A549 (cell line): ENCODE results near the gene OPN5. TPM values are rescaled to one million over a fixed set of nuclear protein-coding genes. Genes with fewer than 3 reads are reported as not detected.

ENCODE experiments used
- ATAC-seq, 2 experiments: fragments of 200-7000 bp in 1 of 2; fragments of >200 bp in 1 of 2; cut with Nextera tagmentation in 1 of 2; cut with Tn5 transposase in 1 of 2; 3 replicates each; pipeline versions ENCODE4 v1.8.0 to v1.9.1; 2018 to 2020; ENCODE audit warnings: mild to moderate bottlenecking in 1 of 2, moderate library complexity in 1 of 2
- CTCF ChIA-PET: fragments of 300-600 bp; sonication (Branson Sonifier 250); formaldehyde crosslinking; extraction: SDS; loops from one replicate; lab custom pipeline; 2021; ENCODE audit warnings: antibody characterized with exemption, inconsistent platforms; lab: Yijun Ruan, JAX
- POLR2A ChIA-PET: fragments of 350-600 bp; formaldehyde crosslinking; extraction: SDS; loops from one replicate; lab custom pipeline; 2021; ENCODE audit warnings: antibody characterized with exemption, inconsistent platforms; lab: Yijun Ruan, JAX
- DNase-seq, 2 experiments: peaks; one replicate each; pipeline versions ENCODE4 v3.0.0 to v3.0.0-alpha.2; 2011 to 2016; ENCODE audit warnings: low read depth in 1 of 2, low spot score in 1 of 2
- FAIRE-seq: peaks from 2 replicates; lab custom pipeline; 2011; peaks lifted over from hg19 to GRCh38; lab: Jason Lieb, UNC
- H3K27ac ChIP-seq, 2 experiments: fragments of >200 bp; sonication (Bioruptor Twin); formaldehyde crosslinking; 3 replicates each; pipeline ENCODE4 v1.5.1; 2016 to 2017
- H3K4me1 ChIP-seq: fragments of >200 bp; sonication (Bioruptor Twin); formaldehyde crosslinking; 3 replicates; pipeline ENCODE4 v1.6.1; 2016
- H3K4me2 ChIP-seq: fragments of >200 bp; sonication (Bioruptor Twin); formaldehyde crosslinking; 3 replicates; pipeline ENCODE4 v1.6.1; 2016
- H3K4me3 ChIP-seq: fragments of >200 bp; sonication (Bioruptor Twin); formaldehyde crosslinking; 3 replicates; pipeline ENCODE4 v1.5.1; 2016
- H3K9me3 ChIP-seq: fragments of >200 bp; sonication (Bioruptor Twin); formaldehyde crosslinking; 3 replicates; pipeline ENCODE4 v1.6.1; 2016
- BCL3 ChIP-seq: fragments of >200 bp; sonication (Bioruptor Twin); formaldehyde crosslinking; IDR thresholded peaks from 3 replicates; pipeline ENCODE4 v1.6.1; 2016
- CHD4 ChIP-seq: fragments of 200-600 bp; sonication (generic); IDR thresholded peaks from 2 replicates; pipeline ENCODE4 v1.6.1; 2016; ENCODE audit warnings: antibody characterized with exemption, mild to moderate bottlenecking, borderline replicate concordance
- ELK1 ChIP-seq: fragments of 150-350 bp; IDR thresholded peaks from 2 replicates; pipeline ENCODE4 v1.6.1; 2014; ENCODE audit warnings: low read depth, mild to moderate bottlenecking, low read length
- ESRRA ChIP-seq: fragments of 150-350 bp; IDR thresholded peaks from 2 replicates; pipeline ENCODE4 v1.6.1; 2014; ENCODE audit warnings: mild to moderate bottlenecking, low read length, borderline replicate concordance
- FOSB ChIP-seq: fragments of 250-450 bp; sonication (Bioruptor Pico); IDR thresholded peaks from 2 replicates; pipeline ENCODE4 v1.5.0; 2020; ENCODE audit warnings: mild to moderate bottlenecking, moderate library complexity
- FOSL2 ChIP-seq, 2 experiments: fragments of 450-650 bp in 1 of 2; fragments of >200 bp in 1 of 2; sonication (Bioruptor Twin) in 1 of 2; formaldehyde crosslinking; IDR thresholded peaks; 2 replicates each; pipeline versions ENCODE4 v1.5.0 to v1.6.1; 2016 to 2020; ENCODE audit warnings: mild to moderate bottlenecking in 1 of 2, moderate library complexity in 1 of 2
- FOXS1 ChIP-seq: fragments of 250-450 bp; sonication (Bioruptor Pico); IDR thresholded peaks from 2 replicates; pipeline ENCODE4 v1.5.0; 2020; ENCODE audit warnings: mild to moderate bottlenecking, moderate library complexity
- HEYL ChIP-seq: fragments of 250-450 bp; sonication (Bioruptor Pico); IDR thresholded peaks from 2 replicates; pipeline ENCODE4 v1.8.0; 2021; ENCODE audit warnings: mild to moderate bottlenecking, moderate library complexity
- HMGXB4 ChIP-seq: fragments of 250-450 bp; sonication (Bioruptor Pico); IDR thresholded peaks from 2 replicates; pipeline ENCODE4 v1.5.0; 2021; ENCODE audit warnings: mild to moderate bottlenecking, moderate library complexity, borderline replicate concordance
- HOXA7 ChIP-seq: fragments of 250-450 bp; sonication (Bioruptor Pico); IDR thresholded peaks from 2 replicates; pipeline ENCODE4 v1.5.0; 2020; ENCODE audit warnings: mild to moderate bottlenecking, moderate library complexity
- HOXB13 ChIP-seq: fragments of 250-450 bp; sonication (Bioruptor Pico); IDR thresholded peaks from 2 replicates; pipeline ENCODE4 v1.5.0; 2020; ENCODE audit warnings: low read depth, mild to moderate bottlenecking, moderate library complexity
- JUNB ChIP-seq: fragments of >200 bp; sonication (Bioruptor Twin); formaldehyde crosslinking; IDR thresholded peaks from 2 replicates; pipeline ENCODE4 v1.6.1; 2016
- MAZ ChIP-seq: fragments of 150-350 bp; IDR thresholded peaks from 2 replicates; pipeline ENCODE4 v1.6.1; 2014; ENCODE audit warnings: antibody characterized with exemption, low read depth, low read length, borderline replicate concordance
- MYC ChIP-seq: IDR thresholded peaks from 2 replicates; pipeline ENCODE4 v1.6.1; 2012; ENCODE audit warnings: mild to moderate bottlenecking, inconsistent platforms, low read length, improper control_type of control experiment, borderline replicate concordance
- RAD21 ChIP-seq, 2 experiments: fragments of >200 bp in 1 of 2; sonication (Bioruptor Twin) in 1 of 2; formaldehyde crosslinking in 1 of 2; IDR thresholded peaks in 1 of 2; conservative IDR thresholded peaks in 1 of 2; 2 replicates in 1 of 2; 3 replicates in 1 of 2; pipeline ENCODE4 v1.6.1; 2012 to 2018; ENCODE audit warnings: inconsistent platforms in 1 of 2
- RARB ChIP-seq: fragments of 250-450 bp; sonication (Bioruptor Pico); IDR thresholded peaks from 2 replicates; pipeline ENCODE4 v1.8.0; 2021; ENCODE audit warnings: mild to moderate bottlenecking, moderate library complexity
- REST ChIP-seq: fragments of 200-600 bp; sonication (generic); IDR thresholded peaks from 2 replicates; pipeline ENCODE4 v1.6.1; 2016; ENCODE audit warnings: antibody characterized with exemption, mild to moderate bottlenecking, moderate library complexity
- RFX5 ChIP-seq: fragments of 450-650 bp; IDR thresholded peaks from 2 replicates; pipeline ENCODE4 v1.7.1; 2014; ENCODE audit warnings: antibody characterized with exemption, mild to moderate bottlenecking, moderate library complexity
- TFCP2L1 ChIP-seq: fragments of 250-450 bp; sonication (Bioruptor Pico); IDR thresholded peaks from 2 replicates; pipeline ENCODE4 v1.5.0; 2021; ENCODE audit warnings: mild to moderate bottlenecking
- TP53 ChIP-seq: fragments of 250-450 bp; sonication (Bioruptor Pico); IDR thresholded peaks from 2 replicates; pipeline ENCODE4 v1.5.0; 2021; ENCODE audit warnings: mild to moderate bottlenecking, moderate library complexity
- WGBS: methylation state at CpG from one replicate; pipeline ENCODE4 v1.1.6; 2017; ENCODE audit errors: missing lambda C conversion rate; 5-methylcytosine and 5-hydroxymethylcytosine counted together
- polyA plus RNA-seq, 4 experiments: library from polyadenylated mRNA; depleted of rRNA in 3 of 4; stranded (reverse); fragments of >200 nt; fragmentation: RNase III in 1 of 4; extraction: RNeasy Plus Mini Kit Qiagen cat#74134 plus additional on column Dnase treatment in 1 of 4; gene quantifications; 2 replicates in 3 of 4; 3 replicates in 1 of 4; pipeline ENCODE4 v1.2.3, GENCODE V29; 2011 to 2017

Gene OPN5
- polyA plus RNA-seq, 2 of the 4 experiments (the other 2 are of a cell fraction): not detected

- CTCF ChIA-PET: no interaction called here
- Histone ChIP-seq H3K4me3 (no peak overlapping the region), H3K9me3 (no peaks in the 10 kb centered on the region), H3K4me2 (no peak overlapping the region), H3K27ac (no peak overlapping the region), H3K4me1 (no peaks in the 10 kb centered on the region)
- no peak for ATAC-seq
- DNase-seq: no peak
- FAIRE-seq: no peak
- TF ChIP-seq RFX5 (no peak), RARB (CRISPR knock-in tag) (no peak), FOSL2 (IDR thresholded peaks at IDR 0.05) (no peak), FOSL2 (CRISPR knock-in tag; IDR thresholded peaks at IDR 0.05) (no peak), TFCP2L1 (no peak), TP53 (CRISPR knock-in tag) (no peak)
- POLR2A ChIA-PET: no interaction called here
- WGBS: 41% methylated on average over 6 of the region's 6 CpGs
Measured at GRCh38 chr6:47822856-47823554, 41.2 kb downstream of the OPN5 start.

GRCh38 chr6:47832386-47833100, 50.7 kb downstream of the OPN5 start:
- Histone ChIP-seq H3K4me1 (no peaks in the 10 kb centered on the region), H3K9me3 (no peaks in the 10 kb centered on the region), H3K4me3 (no peak overlapping the region), H3K27ac (no peak overlapping the region), H3K4me2 (no peak overlapping the region)
- DNase-seq (no peak), FAIRE-seq (no peak), ATAC-seq (no peak)
- ChIA-PET CTCF (no interaction called here), POLR2A (no interaction called here)
- TF ChIP-seq RARB (CRISPR knock-in tag) (no peak), ESRRA (no peak), MAZ (no peak), HEYL (CRISPR knock-in tag) (no peak), FOXS1 (CRISPR knock-in tag) (no peak), BCL3 (no peak), ELK1 (no peak), FOSB (no peak)
- WGBS: 4% methylated on average over 2 of the region's 2 CpGs

GRCh38 chr6:47834196-47834595, 52.4 kb downstream of the OPN5 start:
- Histone ChIP-seq H3K4me1 (no peaks in the 10 kb centered on the region), H3K27ac (no peak overlapping the region), H3K4me3 (no peak overlapping the region), H3K4me2 (no peak overlapping the region), H3K9me3 (no peaks in the 10 kb centered on the region)
- no peak for DNase-seq
- ChIA-PET CTCF (no interaction called here), POLR2A (no interaction called here)
- ATAC-seq: no peak
- no peak for FAIRE-seq
- TF ChIP-seq RFX5 (no peak), REST (no peak), FOSB (no peak), HOXA7 (no peak), HOXB13 (CRISPR knock-in tag) (no peak), CHD4 (no peak), JUNB (no peak), RAD21 (conservative IDR thresholded peaks at IDR 0.05 in 1 of 2, IDR thresholded peaks at IDR 0.05 in 1 of 2) (no peak), HMGXB4 (CRISPR knock-in tag) (no peak), FOSL2 (IDR thresholded peaks at IDR 0.05) (no peak), FOSL2 (CRISPR knock-in tag; IDR thresholded peaks at IDR 0.05) (no peak), MYC (no peak)
